GM23338 (cell line): ENCODE measurements around the gene ASB3. TPM values are rescaled to one million over a fixed set of nuclear protein-coding genes. Genes with fewer than 3 reads are reported as not detected.

Experiments
- ATAC-seq: fragments of 200-7000 bp; cut with Tn5 transposase; 3 replicates; pipeline ENCODE4 v1.9.1; 2020
- DNase-seq: peaks from one replicate; pipeline ENCODE4 v3.0.0-alpha.2; 2015; ENCODE audit warnings: low spot score
- H2AFZ ChIP-seq: fragments of 200-600 bp; sonication (generic); 2 replicates; pipeline ENCODE4 v1.8.0; 2016; ENCODE audit warnings: antibody characterized with exemption, mild to moderate bottlenecking, moderate library complexity
- H3F3A ChIP-seq: fragments of 200-600 bp; sonication (generic); replicated peaks from 2 replicates; pipeline ENCODE4 v1.8.0; 2017; ENCODE audit warnings: antibody characterized with exemption, mixed run types, low read depth
- H3K27ac ChIP-seq: fragments of 200-600 bp; sonication (generic); 2 replicates; pipeline ENCODE4 v1.6.1; 2016; ENCODE audit warnings: low read depth
- H3K27me3 ChIP-seq: fragments of 200-600 bp; sonication (generic); 2 replicates; pipeline ENCODE4 v1.8.0; 2016; ENCODE audit warnings: mild to moderate bottlenecking, mixed run types, moderate library complexity; ENCODE audit not compliant: insufficient read depth
- H3K36me3 ChIP-seq: fragments of 200-600 bp; sonication (generic); 2 replicates; pipeline ENCODE4 v1.8.0; 2016; ENCODE audit warnings: mild to moderate bottlenecking; ENCODE audit not compliant: insufficient read depth
- H3K4me1 ChIP-seq: fragments of 200-600 bp; sonication (generic); 2 replicates; pipeline ENCODE4 v1.8.0; 2016; ENCODE audit warnings: mild to moderate bottlenecking, moderate library complexity; ENCODE audit not compliant: insufficient read depth
- H3K4me2 ChIP-seq: fragments of 200-600 bp; sonication (generic); 2 replicates; pipeline ENCODE4 v1.7.1; 2017; ENCODE audit warnings: mixed run types
- H3K4me3 ChIP-seq: fragments of 200-600 bp; sonication (generic); 2 replicates; pipeline ENCODE4 v1.6.1; 2016; ENCODE audit warnings: mixed run types
- H3K79me2 ChIP-seq: fragments of 200-600 bp; sonication (generic); replicated peaks from 2 replicates; pipeline ENCODE4 v1.8.0; 2017; ENCODE audit warnings: mild to moderate bottlenecking; ENCODE audit not compliant: insufficient read depth
- H3K9me2 ChIP-seq: fragments of 200-600 bp; sonication (generic); 2 replicates; pipeline ENCODE4 v1.8.0; 2017; ENCODE audit not compliant: insufficient read depth
- H4K20me1 ChIP-seq: fragments of 200-600 bp; sonication (generic); replicated peaks from 2 replicates; pipeline ENCODE4 v1.8.0; 2017; ENCODE audit warnings: mild to moderate bottlenecking; ENCODE audit not compliant: insufficient read depth
- H3K27ac Mint-ChIP-seq: 2 replicates; pipeline ENCODE4 v1.8.0; 2020; ENCODE audit warnings: inconsistent platforms, mild to moderate bottlenecking, moderate library complexity, mixed read lengths
- H3K27me3 Mint-ChIP-seq: 3 replicates; pipeline ENCODE4 v1.8.0; 2022; ENCODE audit warnings: low read depth, mild to moderate bottlenecking, moderate library complexity, mixed read lengths, inconsistent platforms; ENCODE audit not compliant: insufficient read depth, poor library complexity
- H3K36me3 Mint-ChIP-seq: 3 replicates; pipeline ENCODE4 v1.8.0; 2021; ENCODE audit warnings: low read depth, mild to moderate bottlenecking, inconsistent platforms, moderate library complexity, mixed read lengths
- H3K4me1 Mint-ChIP-seq: 3 replicates; pipeline ENCODE4 v1.8.0; 2020; ENCODE audit warnings: mild to moderate bottlenecking, inconsistent platforms, mixed read lengths
- H3K4me3 Mint-ChIP-seq: 3 replicates; pipeline ENCODE4 v1.8.0; 2021; ENCODE audit warnings: moderate library complexity, mild to moderate bottlenecking, inconsistent platforms, mixed read lengths
- H3K9me3 Mint-ChIP-seq: 3 replicates; pipeline ENCODE4 v1.8.0; 2020; ENCODE audit warnings: moderate library complexity, mild to moderate bottlenecking, inconsistent platforms, mixed read lengths
- CREB1 ChIP-seq: fragments of 250-450 bp; sonication (Bioruptor Pico); IDR thresholded peaks from 2 replicates; pipeline ENCODE4 v1.5.0; 2020; ENCODE audit warnings: low read depth, mild to moderate bottlenecking, moderate library complexity
- EZH2 ChIP-seq: fragments of 200-600 bp; sonication (generic); IDR thresholded peaks from one replicate; pipeline ENCODE4 v1.8.0; 2017; ENCODE audit warnings: antibody characterized with exemption, mild to moderate bottlenecking, low read depth; ENCODE audit not compliant: unreplicated experiment
- EZH2phosphoT487 ChIP-seq: fragments of 200-600 bp; sonication (generic); IDR thresholded peaks from one replicate; pipeline ENCODE4 v1.8.1; 2018; ENCODE audit warnings: antibody characterized with exemption; ENCODE audit not compliant: unreplicated experiment
- JUNB ChIP-seq: IDR thresholded peaks from one replicate; pipeline ENCODE4 v1.6.1; 2016; ENCODE audit warnings: antibody characterized with exemption; ENCODE audit not compliant: unreplicated experiment
- NANOG ChIP-seq: IDR thresholded peaks from 2 replicates; pipeline ENCODE4 v1.6.1; 2016; ENCODE audit warnings: antibody characterized with exemption, borderline replicate concordance
- POLR2AphosphoS5 ChIP-seq: IDR thresholded peaks from 2 replicates; pipeline ENCODE4 v1.6.1; 2016; ENCODE audit warnings: antibody characterized with exemption, low read depth
- STAT1 ChIP-seq: IDR thresholded peaks from one replicate; pipeline ENCODE4 v1.6.1; 2016; ENCODE audit warnings: antibody characterized with exemption; ENCODE audit not compliant: unreplicated experiment
- ZNF114 ChIP-seq: fragments of 250-450 bp; sonication (Bioruptor Pico); IDR thresholded peaks from 2 replicates; pipeline ENCODE4 v1.5.0; 2020; ENCODE audit warnings: mild to moderate bottlenecking, moderate library complexity
- ZNF331 ChIP-seq: fragments of 250-450 bp; sonication (Bioruptor Pico); IDR thresholded peaks from 2 replicates; pipeline ENCODE4 v1.5.0; 2020; ENCODE audit warnings: low read depth, mild to moderate bottlenecking, moderate library complexity
- polyA plus RNA-seq: library from polyadenylated mRNA; unstranded; fragments of >200 nt; fragmentation: Nextera tagmentation; extraction: Ambion mirVana; gene quantifications from 2 replicates; pipeline ENCODE4 v1.2.1, GENCODE V29; 2016
- total RNA-seq: library from RNA; depleted of rRNA; stranded (reverse); fragments of >200 nt; shearing (Covaris generic); gene quantifications from 2 replicates; pipeline ENCODE4 v1.2.3, GENCODE V29; 2014
- TF ChIP-seq, protein P1 (sequence below): IDR thresholded peaks from one replicate; pipeline ENCODE4 v1.6.1; 2018; ENCODE audit warnings: antibody characterized with exemption; ENCODE audit not compliant: unreplicated experiment
- TF ChIP-seq, protein P2 (sequence below): IDR thresholded peaks from 2 replicates; pipeline ENCODE4 v1.6.1; 2016; ENCODE audit warnings: antibody characterized with exemption

Gene ASB3
- total and polyA plus RNA-seq, 2 experiments from 2014 or later = 22.4 to 30.5 TPM

DNA sequence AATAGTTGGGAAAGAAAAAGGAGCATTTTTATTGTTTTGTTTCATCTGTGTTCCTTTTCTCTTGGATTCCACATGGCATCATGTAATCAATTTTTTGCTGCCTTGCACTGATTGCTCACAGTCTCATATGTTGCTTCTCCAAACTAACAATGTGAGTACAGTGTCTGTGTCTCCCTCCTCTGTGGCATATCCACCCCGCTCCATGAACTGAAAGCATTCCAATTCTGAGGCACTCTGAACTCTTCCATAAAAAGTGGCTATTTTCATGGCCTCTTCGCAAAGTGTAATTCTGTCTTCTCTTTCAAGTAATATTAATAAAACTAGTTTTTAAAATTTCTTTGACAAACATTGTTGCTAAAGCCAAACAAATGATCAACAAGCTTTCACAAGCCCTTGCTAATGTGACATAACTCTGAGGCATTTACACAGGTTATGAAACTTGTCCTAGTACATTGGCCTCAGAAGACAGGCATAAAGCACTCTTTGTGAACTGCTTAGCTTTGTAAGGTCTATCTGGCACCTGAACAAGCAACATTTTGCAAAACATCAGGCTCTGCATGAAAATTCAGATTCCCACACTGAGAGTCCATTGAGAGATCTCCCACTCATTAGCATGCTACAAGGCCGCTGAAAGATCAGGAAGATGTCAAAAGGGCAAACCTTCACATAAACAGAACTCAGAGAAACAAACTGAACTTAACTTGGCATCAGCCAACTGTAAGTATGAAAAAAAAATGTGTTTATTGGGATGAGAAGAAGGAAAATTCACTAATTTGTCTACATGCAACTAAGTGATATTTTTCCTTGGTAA lies 40.0 kb upstream of the ASB3 start:
- Mint-ChIP-seq H3K4me3 (no peak overlapping the region; the same call in 2 of the 3 replicates), H3K9me3 (no peaks in the 10 kb centered on the region), H3K27me3 (peaks cover 6% of the 10 kb centered on the region), H3K36me3 (no peaks in the 10 kb centered on the region), H3K27ac (peak overlapping the region; percentile 21), H3K4me1 (peaks cover 29% of the 10 kb centered on the region)
- H3K9me2 ChIP-seq = no peaks in the 10 kb centered on the region
- TF ChIP-seq EZH2phosphoT487 (no peak), ZNF331 (CRISPR knock-in tag) (no peak), CREB1 (CRISPR knock-in tag) (no peak), NANOG (no peak), STAT1 (no peak), EZH2 (no peak), POLR2AphosphoS5 (no peak), JUNB (no peak), ZNF114 (CRISPR knock-in tag) (no peak)
- TF ChIP-seq, protein P1, sequence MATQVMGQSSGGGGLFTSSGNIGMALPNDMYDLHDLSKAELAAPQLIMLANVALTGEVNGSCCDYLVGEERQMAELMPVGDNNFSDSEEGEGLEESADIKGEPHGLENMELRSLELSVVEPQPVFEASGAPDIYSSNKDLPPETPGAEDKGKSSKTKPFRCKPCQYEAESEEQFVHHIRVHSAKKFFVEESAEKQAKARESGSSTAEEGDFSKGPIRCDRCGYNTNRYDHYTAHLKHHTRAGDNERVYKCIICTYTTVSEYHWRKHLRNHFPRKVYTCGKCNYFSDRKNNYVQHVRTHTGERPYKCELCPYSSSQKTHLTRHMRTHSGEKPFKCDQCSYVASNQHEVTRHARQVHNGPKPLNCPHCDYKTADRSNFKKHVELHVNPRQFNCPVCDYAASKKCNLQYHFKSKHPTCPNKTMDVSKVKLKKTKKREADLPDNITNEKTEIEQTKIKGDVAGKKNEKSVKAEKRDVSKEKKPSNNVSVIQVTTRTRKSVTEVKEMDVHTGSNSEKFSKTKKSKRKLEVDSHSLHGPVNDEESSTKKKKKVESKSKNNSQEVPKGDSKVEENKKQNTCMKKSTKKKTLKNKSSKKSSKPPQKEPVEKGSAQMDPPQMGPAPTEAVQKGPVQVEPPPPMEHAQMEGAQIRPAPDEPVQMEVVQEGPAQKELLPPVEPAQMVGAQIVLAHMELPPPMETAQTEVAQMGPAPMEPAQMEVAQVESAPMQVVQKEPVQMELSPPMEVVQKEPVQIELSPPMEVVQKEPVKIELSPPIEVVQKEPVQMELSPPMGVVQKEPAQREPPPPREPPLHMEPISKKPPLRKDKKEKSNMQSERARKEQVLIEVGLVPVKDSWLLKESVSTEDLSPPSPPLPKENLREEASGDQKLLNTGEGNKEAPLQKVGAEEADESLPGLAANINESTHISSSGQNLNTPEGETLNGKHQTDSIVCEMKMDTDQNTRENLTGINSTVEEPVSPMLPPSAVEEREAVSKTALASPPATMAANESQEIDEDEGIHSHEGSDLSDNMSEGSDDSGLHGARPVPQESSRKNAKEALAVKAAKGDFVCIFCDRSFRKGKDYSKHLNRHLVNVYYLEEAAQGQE = no peak
- TF ChIP-seq, protein P2, sequence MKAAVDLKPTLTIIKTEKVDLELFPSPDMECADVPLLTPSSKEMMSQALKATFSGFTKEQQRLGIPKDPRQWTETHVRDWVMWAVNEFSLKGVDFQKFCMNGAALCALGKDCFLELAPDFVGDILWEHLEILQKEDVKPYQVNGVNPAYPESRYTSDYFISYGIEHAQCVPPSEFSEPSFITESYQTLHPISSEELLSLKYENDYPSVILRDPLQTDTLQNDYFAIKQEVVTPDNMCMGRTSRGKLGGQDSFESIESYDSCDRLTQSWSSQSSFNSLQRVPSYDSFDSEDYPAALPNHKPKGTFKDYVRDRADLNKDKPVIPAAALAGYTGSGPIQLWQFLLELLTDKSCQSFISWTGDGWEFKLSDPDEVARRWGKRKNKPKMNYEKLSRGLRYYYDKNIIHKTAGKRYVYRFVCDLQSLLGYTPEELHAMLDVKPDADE = no peak
- DNase-seq (no peak), ATAC-seq (no peak; the same call in 2 of the 3 replicates)
- H4K20me1 ChIP-seq = no peaks in the 10 kb centered on the region
- no peaks in the 10 kb centered on the region for H3K36me3 ChIP-seq
- no peaks in the 10 kb centered on the region for H3K79me2 ChIP-seq
- no peaks in the 10 kb centered on the region for H3F3A ChIP-seq
- peak overlapping the region; percentile 62 for H3K4me2 ChIP-seq
- H3K4me1 ChIP-seq = peaks cover 20% of the 10 kb centered on the region
- H2AFZ ChIP-seq = no peak overlapping the region
- 0 out of 2 replicates have a peak overlapping the region, but pooled peaks have one; percentile 2 for H3K4me3 ChIP-seq
- H3K27ac ChIP-seq = peak overlapping the region; percentile 5
- H3K27me3 ChIP-seq = no peaks in the 10 kb centered on the region

DNA sequence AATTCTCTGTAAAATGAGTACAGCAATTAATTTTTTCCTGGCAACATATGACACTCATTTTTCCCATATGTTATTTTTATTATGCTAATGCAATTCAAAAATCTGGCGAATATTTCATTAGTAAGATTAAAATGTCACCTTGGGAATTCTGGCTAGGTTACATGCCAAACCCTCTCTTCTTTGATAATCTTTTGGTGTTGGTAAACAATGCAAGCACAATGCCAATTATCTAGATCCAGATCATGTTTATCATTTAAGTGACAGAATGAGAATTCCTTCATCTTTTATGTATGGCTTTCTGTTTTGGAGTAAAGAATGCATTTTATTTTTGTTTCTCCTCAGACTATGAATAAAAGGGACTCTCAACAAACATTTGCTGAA lies 39.3 kb upstream of the ASB3 start:
- H4K20me1 ChIP-seq = no peaks in the 10 kb centered on the region
- Mint-ChIP-seq H3K9me3 (no peaks in the 10 kb centered on the region), H3K36me3 (no peaks in the 10 kb centered on the region), H3K4me3 (no peak overlapping the region), H3K27me3 (peaks cover 5% of the 10 kb centered on the region), H3K4me1 (peaks cover 29% of the 10 kb centered on the region), H3K27ac (peak overlapping the region; percentile 21)
- peaks cover 20% of the 10 kb centered on the region for H3K4me1 ChIP-seq
- no peak overlapping the region for H3K4me3 ChIP-seq
- TF ChIP-seq EZH2 (no peak), NANOG (no peak), CREB1 (CRISPR knock-in tag) (no peak), ZNF331 (CRISPR knock-in tag) (no peak), STAT1 (no peak)
- ATAC-seq = no peak
- H3K36me3 ChIP-seq = no peaks in the 10 kb centered on the region
- no peaks in the 10 kb centered on the region for H3F3A ChIP-seq
- H3K79me2 ChIP-seq = no peaks in the 10 kb centered on the region
- no peaks in the 10 kb centered on the region for H3K27me3 ChIP-seq
- no peak for DNase-seq
- no peaks in the 10 kb centered on the region for H3K9me2 ChIP-seq
- H3K27ac ChIP-seq = no peak overlapping the region
- H2AFZ ChIP-seq = no peak overlapping the region
- no peak overlapping the region for H3K4me2 ChIP-seq
